HG03442 (cell line): Measurements from ENCODE around the gene CNTNAP2.
A peak's percentile ranks its signal among the peaks of the same experiment; 100 is the strongest.
"Not testable (repeated sequence)": the region's sequence is repeated elsewhere in the genome, so short reads cannot be mapped to it uniquely, and the experiment has no call there.

Experiments used
- ATAC-seq: cut with Tn5 transposase; IDR thresholded peaks from one replicate; pipeline ENCODE4 v1.9.1; 2021; ENCODE audit warnings: mild to moderate bottlenecking, moderate library complexity; ENCODE audit not compliant: unreplicated experiment

The CNTNAP2 gene

DNA sequence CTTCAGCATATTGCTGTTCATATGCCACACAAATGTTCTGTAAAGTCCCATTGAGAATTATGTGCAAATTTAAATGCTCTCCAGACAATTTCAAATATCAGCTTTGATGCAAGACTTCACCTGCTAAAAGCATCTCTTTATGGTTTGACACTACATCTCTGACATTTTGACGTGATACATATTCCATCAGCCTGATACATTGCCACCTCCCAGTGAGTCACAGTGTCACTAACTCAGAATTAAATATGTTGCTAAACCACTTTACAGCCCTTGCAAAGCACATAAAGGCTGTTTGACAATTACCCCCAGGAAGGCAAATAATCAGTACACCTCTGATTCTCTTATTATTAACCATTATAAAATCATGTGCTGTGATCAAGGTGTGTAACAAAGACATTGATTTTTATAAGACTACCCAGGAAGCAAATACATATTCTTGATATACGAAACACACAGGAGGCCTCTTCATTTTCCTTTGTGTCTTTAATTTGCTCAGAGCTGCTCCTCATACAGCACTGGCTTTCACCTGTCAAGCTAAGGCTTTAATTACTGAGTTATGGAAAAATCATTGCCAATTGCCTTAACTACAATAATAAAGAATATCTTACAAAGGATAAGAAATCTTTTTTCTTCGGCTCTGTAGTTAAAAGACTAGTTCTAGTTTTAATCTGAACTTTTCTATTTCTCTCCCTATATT, 1926.5 kb downstream of the CNTNAP2 start:
- no peak for ATAC-seq

DNA sequence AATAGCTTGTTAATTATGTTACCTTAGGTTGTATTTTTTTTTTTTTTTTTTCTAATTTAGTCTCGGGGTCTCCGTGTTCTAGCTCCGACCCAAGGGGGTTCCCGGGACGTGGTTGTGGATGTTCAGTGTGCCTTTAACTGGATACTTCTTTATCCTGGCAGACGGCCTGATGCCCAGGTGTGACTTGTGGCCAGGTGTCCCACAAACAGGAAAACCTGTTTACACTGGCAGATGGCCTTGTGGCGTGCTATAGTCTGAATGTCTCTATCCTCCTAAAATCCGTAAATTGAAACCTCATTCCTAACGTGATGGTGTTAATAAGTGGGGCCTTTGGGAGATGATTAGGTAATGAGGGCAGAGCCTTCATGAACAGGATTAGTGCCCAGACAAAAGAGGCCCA, 1927.6 kb downstream of the CNTNAP2 start:
- no peak for ATAC-seq

DNA sequence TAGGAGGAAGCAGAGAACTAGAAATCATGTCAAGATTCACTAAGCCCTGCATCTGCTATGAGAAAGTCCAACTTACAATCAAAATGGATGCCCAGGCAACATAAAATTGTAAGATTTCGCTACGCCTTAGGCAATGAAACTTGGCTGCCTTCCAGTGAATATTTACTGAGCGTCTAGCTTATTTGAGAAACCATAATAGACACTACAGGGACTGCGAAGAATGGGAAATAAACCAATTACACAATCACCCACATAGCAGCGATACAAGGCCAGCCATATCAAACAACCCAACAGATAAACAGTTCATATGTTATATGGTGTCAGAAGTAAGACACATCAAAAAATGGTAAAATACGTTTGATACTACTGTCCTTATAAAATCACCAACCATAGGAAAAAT, 1928.9 kb downstream of the CNTNAP2 start:
- no peak for ATAC-seq

DNA sequence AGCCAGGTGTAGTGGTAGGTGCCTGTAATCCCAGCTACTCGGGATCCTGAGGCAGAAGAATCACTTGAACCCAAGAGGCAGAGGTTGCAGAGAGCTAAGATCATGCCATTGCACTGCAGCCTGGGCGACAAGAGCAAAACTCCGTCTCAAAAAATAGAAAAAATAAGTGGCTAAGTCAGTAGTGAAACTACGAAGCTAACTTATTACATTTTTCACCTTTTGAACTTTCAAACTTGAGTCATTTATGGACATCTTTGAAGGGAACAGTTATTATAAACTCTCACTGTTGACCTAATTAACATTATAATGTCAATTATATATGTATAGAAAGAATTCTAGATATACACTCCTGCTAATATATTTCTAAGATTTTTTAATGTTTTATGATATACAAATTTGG, 1932.5 kb downstream of the CNTNAP2 start:
- no peak for ATAC-seq

DNA sequence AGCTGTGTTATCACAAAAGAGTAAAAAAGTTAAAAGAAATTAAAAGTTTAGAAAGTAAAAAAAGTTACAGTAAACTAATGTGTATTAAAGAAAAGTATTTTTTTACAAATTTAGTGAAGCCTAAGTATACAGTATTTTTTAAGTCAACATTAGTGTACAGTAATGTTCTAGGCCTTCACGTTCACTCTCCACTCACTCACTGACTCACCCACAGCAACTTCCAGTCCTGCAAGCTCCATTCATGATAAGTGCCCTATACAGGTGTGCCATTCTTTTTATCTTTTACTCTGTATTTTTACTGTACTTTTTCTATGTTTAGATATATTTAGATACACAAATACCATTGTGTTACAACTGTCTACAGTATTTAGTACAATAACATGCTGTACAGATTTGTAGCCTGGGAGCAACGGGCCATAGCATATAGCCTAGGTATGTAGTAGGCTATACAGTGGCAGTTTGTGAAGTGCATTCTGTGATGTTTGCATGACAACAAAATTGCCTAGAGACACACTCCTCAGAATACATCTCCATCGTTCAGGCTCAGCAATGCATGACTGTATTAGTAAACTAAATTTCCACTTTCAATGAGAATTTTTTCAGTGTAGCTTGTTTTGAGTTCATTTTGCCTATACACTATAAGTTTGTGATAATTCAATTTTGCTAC, 1934.0 kb downstream of the CNTNAP2 start:
- ATAC-seq = no peak

DNA sequence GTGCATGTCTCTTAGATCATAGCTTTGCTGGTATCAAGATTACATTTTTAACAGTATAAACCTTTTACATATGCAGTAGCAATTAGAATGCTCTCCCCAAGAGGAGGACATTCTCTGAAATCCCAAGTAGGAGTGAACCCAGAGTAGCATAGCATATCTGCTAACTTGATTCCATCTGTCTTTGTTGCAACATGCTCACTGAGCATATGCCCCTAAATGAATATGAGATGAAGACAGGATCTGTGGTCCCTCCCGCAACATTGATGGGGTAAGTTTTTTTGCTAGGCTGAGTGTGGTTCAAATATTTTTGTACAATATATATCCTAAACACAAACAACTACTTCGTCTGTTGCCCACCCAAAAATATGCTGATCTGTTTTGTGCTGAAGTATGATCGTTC, 1939.8 kb downstream of the CNTNAP2 start:
- ATAC-seq = no peak

DNA sequence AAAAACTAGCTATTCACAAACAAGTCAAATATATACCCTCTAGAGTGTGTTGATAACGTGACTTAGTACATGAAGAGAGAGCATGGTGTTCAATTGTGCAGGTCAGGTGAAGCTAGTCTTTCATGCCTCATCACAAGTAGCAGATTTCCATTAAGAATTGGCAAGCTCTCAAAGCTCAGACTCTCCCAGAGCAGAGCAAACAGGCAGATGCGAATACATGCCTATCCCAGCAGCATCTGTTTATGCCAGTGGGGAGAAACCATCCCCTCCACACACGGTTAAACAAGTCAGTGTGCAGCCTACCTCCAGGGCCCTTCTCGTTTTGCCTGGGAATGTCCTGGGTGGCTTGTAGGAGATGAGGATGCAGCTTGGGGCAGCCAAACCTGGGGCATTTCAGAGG, 1941.5 kb downstream of the CNTNAP2 start:
- ATAC-seq = no peak

DNA sequence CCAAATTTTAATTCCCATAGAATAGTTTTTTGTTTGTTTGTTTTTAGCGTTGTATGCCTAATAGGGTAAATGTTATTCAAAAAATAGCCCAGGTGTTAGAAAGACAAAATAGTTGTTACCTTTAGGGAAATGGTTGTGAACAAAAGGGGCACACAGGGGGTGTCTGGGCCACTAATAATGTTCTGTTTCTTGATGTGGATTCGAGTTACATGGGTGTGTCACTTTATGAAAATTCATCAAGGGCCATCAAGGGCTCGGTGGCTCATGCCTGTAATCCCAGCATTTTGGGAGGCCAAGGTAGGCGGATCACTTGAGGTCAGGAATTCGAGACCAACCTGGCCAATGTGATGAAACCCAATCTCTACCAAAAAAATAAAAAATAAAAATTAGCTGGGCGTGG, 1942.2 kb downstream of the CNTNAP2 start:
- no peak for ATAC-seq

DNA sequence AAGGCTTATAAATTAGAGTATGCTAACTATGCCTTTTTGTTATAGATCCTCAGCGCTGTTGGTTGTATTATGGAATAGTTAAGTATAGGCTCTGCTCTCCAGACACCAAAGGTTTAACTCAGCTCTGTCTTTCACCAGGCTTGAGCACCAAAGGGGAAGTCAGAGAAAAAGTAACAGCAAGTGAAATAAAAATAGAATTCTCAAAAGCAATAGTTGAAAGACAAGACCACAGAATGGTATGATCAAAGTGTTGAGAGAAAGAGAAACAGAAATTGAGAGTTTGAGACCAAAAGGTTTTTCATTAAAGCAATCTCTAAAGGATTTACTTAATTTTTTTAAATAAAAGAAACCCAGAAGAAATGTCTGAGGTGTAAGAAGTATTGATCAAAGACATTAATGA, 1944.1 kb downstream of the CNTNAP2 start:
- peak; percentile 99 for ATAC-seq

DNA sequence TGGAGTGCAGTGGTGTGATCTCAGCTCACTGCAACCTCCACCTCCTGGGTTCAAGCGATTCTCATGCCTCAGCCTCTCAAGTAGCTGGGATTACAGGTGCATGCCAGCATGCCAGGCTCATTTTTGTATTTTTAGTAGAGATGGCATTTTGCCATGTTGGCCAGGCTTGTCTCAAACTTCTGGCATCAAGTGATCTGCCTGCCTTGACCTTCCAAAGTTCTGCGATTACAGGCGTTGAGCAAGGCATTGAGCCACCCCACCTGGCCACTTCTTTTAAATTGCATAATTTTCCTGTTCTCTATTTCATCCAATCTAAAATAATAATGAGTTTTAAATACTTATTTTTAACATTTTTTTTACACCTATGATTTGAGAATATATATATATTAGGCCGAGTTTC, 1961.5 kb downstream of the CNTNAP2 start:
- not testable (repeated sequence) for ATAC-seq

DNA sequence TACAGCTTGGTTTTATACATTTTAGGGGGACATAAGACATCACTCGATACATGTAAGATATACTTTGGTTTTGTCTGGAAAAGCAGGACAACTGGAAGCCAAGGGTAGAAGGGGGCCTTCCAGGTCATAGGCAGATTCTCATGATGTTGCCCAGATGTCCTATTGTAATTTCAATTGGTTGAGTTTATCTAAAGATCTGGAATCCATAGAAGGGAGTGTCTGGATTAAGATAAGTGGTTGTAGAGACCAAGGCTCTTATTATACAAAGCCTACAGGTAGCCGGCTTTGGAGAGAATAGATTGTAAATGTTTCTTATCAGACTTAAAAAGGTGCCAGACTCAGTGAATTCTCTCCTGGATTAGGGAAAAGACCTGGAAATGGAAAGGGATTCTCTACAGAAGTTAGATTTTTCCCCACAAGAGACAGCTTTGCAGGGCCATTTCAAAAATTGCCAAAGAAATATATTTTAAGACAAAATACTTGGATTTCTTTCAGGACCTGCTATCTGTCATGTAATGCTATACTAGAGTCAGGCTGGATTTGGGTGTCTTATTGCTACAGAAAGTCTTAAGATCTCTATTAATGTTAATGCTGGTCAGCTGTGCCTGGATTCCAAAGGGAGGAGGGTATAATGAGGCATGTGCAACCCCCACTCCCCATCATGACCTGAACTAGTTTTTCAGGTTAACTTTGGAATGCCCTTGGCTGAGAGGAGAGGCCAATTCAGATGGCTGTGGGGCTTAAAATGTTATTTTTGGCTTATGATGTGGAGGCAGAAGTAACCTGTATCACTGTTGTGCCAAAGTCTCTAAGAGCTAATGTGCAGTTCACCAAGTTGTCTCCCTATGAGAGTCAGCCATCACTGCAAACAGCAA, 1962.8 kb downstream of the CNTNAP2 start:
- ATAC-seq = no peak

DNA sequence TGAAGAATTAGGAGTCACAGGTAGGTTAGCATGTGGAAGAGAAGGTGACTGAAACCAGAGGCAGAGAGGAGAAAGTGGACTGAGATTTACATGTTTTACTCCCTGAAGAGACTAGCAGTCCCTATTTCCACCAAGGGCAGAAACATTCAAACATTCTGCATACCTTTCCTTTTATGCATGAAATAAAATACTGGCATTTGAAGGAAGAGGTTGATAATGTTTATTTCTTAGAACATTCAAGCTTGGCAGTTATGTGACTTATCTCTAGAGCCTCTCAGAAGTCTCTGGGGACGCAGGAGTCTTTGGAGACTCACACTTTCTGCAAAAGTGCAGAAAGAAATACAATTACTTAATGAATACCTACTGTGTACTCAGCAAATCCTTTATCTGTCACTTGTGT, 1966.8 kb downstream of the CNTNAP2 start:
- no peak for ATAC-seq

DNA sequence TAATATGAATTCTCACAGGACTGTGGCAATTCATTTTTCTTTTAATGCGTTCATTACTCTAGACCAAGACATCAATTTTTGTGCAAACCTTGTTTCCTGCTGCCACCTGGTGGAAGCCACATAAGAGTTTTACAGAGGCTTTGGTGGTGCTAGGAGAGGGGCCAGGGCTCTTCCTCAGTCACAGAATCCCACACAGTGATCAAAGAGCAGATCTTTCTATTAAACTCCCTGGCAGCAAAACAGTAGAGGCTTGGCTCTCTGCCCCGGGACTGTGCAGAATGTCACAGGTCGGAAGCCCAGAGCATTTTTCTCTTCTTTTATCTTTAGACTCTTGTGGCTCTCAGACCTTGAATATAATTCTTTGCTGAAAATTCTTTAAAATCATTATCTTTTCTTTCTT, 1967.5 kb downstream of the CNTNAP2 start:
- ATAC-seq = peak; percentile 73

DNA sequence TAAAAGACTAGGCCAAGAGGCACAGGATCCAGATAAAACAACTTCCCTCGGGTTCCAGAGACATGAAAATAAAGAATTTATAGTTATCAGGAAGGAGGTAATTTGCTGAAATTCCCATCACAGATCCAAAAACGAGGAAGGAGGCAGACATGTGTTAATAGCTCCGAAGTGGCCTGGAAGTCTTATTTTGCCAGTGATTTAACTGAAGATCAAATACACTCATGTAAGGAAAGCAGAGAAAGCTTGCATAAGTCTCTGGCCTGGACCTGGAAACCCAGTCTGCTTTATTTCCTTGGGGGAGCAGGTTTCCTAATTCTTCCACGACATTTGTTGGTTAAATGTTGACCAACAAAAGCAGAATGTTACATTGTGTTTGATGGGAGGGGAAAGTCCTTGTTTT, 1975.3 kb downstream of the CNTNAP2 start:
- no peak for ATAC-seq

DNA sequence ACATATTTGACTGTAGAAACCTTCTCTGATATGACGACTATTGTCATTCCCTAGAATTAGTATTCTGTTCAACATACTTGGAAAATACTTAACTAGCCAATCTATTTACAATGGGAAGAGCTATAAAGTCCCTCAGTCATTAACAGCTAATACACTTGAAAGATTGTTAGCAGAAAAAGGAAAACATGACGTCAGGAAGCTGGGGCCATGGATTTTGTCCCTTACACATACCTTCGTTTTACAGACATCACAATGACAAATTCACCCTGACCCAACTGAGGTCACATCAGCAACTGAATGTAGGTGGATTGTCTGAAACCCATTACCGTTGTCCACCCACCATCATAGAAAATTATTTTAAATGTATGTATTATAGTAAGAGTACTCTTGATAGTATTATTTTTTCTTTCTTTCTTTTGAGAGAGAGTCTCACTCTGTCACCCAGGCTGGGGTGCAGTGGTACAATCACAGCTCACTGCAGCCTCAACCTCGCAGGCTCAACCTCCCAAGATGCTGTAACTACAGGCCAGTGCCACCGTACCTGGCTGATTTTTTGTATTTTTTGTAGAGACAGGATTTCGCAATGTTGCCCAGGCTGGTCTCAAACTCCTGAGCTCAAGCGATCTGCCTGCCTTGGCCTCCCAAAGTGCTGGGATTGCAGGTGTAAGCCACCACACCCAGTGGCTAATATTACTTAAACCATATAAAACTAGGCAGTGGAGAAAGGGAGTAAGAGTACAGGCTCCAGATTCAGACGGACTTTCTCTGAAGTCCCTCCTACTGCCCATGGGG, 1977.0 kb downstream of the CNTNAP2 start:
- ATAC-seq = no peak

DNA sequence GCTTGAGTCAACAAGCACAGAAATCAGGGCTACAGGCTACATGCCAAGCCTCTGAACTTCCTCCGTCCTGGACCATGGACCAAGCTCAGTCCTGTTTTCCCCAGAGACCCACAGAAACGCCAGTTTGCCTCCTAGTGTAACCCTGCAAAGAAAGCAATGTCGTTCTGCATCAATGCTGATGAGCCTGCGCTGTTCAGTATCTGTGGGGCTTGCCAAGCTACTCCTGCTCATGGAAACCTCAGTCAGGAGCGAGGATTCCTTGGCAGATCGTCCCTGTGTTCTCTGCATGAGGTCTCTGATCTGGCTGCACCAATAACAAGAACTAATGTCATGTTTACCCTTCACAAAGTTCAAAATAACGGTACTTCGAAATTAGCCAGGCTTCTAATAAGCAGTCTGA, 1978.5 kb downstream of the CNTNAP2 start:
- no peak for ATAC-seq

DNA sequence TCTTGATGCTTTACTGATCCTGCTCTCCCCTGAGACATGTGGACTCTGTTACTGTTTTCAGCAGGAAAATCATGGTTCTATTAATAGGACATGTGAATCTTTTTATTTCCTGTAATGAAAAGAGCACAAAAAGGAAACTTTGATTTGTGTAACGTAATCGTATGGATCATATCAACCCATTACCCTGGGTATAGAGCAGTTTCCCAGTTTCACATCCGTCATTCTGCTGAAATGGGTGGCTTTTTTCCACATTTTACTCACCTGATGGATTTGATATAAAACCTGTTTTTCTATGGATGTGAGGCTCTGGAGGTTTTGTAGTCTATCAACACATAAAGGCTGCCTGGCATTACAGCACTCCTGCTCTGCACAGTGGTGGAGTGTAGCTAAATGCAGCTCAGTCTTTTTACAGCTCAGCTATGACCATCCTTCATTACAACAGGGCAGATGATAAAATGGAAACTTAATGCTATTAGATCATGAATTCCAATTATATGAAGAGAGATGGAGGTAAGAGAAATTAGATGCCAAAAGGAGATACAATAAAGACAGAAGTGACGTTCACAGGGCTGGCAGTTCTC, 1987.6 kb downstream of the CNTNAP2 start:
- no peak for ATAC-seq

DNA sequence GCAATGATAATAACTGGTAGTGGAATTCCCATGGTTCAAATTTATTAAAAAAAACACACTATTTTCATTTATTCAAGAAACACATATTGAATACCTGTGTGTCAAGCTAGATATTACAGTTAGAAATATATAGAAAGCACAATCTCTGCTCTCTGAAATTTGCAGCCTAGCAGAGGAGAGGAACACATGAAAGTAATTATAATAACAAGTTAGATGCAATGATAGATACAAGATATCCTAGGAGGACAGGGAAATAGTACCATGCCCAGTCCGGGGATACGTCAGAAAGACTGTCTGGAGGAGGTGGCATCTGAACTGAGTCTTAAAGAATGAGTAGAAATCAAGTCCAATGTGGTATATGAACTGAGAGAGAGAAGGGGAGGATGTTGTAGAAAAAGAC, 1988.3 kb downstream of the CNTNAP2 start:
- ATAC-seq = no peak

DNA sequence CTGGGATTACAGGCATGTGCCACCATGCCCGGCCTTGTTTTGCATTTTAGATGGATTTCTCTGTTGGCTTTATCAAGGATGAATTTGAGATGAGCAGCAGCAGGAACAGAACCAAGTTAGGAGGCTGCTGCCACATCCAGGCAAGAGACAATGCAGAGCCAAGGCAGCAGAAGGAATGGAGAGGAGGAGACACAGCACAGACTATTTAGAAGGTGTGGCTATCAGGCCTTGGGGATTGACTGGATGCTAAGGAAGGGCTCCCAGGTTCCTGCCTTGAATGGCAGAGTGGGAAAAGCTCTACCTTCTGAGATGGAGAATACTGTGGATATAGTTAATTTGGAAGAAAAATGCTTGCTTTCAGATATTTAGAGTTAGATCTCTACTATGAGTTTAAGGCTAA, 1989.3 kb downstream of the CNTNAP2 start:
- no peak for ATAC-seq

DNA sequence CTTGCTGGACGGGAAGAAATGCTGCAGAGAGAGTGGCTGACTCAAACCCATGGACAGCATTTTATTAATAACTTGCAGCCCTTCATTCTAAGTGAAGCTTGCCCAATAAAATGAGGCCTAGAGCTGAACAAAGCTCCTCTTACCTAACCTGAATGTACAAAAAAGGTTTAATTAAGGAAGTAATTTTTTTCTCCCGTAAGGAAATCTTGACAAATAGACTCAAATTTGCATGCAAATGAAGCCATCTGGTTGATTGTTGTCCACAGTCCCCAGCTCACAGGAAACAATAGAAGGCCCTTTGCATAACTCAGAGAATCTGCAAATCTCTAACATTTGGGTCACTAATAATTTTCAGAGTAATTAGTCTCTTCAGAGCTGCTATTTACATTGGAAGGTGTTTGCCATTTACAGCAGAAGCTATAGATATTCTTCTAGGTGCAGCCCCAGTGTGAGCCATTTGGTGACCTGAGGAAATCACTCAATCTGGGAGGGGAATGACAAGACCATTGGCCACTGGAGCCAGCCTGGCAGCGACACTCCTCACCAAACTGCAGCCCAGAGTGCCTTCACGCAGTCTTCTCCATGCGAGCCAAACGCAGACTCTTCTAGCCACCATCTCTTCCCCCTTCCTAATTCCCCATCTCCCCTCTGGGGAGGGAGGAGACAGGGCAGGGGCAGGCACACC, 1991.0 kb downstream of the CNTNAP2 start:
- ATAC-seq = no peak
